Uterus (tissue), 4 donors: ENCODE data around the gene MAPKAPK3. TPM values are rescaled to one million over a fixed set of nuclear protein-coding genes. Genes with fewer than 3 reads are reported as not detected.

ENCODE experiments used
- DNase-seq, 2 donors: peaks; one replicate each; pipeline ENCODE4 v3.0.0-alpha.2; 2019 to 2020
- H3K27ac ChIP-seq, 2 donors: fragments of 200-600 bp; sonication (generic); 1 replicate in 1 of 2; 2 replicates in 1 of 2; pipeline ENCODE4 v1.5.1; 2016 to 2018
- H3K27me3 ChIP-seq, 2 donors: fragments of 200-600 bp; sonication (generic); one replicate each; pipeline ENCODE4 v1.5.1; 2018 to 2019; ENCODE audit warnings: control low read depth in 1 of 2
- H3K36me3 ChIP-seq, 2 donors: fragments of 200-600 bp; sonication (generic); one replicate each; pipeline ENCODE4 v1.5.1; 2019; ENCODE audit warnings: control low read depth in 1 of 2
- H3K4me1 ChIP-seq, 2 donors: fragments of 200-600 bp; sonication (generic); one replicate each; pipeline ENCODE4 v1.5.1; 2018 to 2019; ENCODE audit warnings: control low read depth in 1 of 2
- H3K4me3 ChIP-seq, 2 donors: fragments of 200-600 bp; sonication (generic); 1 replicate in 1 of 2; 2 replicates in 1 of 2; pipeline ENCODE4 v1.5.1; 2018 to 2019; ENCODE audit warnings: mild to moderate bottlenecking in 1 of 2
- H3K9me3 ChIP-seq, 2 donors: fragments of 200-600 bp; sonication (generic); one replicate each; pipeline ENCODE4 v1.5.1; 2019; ENCODE audit warnings: control low read depth in 1 of 2
- POLR2A ChIP-seq, 2 donors: fragments of 450-650 bp; IDR thresholded peaks; one replicate each; pipeline ENCODE4 v1.6.1; 2016; ENCODE audit warnings: antibody characterized with exemption in 2 of 2, mild to moderate bottlenecking in 1 of 2, moderate library complexity in 1 of 2
- intact Hi-C: fragments of 100-400 bp; cut with DNase I; formaldehyde crosslinking; loops from one replicate; pipeline ENCODE4 v1.15.1; 2023; ENCODE audit warnings: low total_unique reads
- total RNA-seq, 4 donors: library from RNA; depleted of rRNA in 3 of 4; stranded (reverse); fragments of >200 nt in 3 of 4; gene quantifications; one replicate each; pipeline versions ENCODE4 v1.1.0 to v1.2.4, GENCODE V29; 2014 to 2023
- TF ChIP-seq, protein P1 (sequence below), 4 experiments: fragments of 200-600 bp in 2 of 4; fragments of 450-650 bp in 2 of 4; sonication (generic) in 2 of 4; IDR thresholded peaks; one replicate each; pipeline ENCODE4 v1.5.1; 2016 to 2019; ENCODE audit warnings: antibody characterized with exemption in 4 of 4, mild to moderate bottlenecking in 2 of 4, moderate library complexity in 1 of 4
- donor health status: DM: yes; HTN: yes; CAD: no.

MAPKAPK3 gene
- total RNA-seq, 4 donors from 2014 or later = 22.0 to 39.1 (median 29.0) TPM

DNA sequence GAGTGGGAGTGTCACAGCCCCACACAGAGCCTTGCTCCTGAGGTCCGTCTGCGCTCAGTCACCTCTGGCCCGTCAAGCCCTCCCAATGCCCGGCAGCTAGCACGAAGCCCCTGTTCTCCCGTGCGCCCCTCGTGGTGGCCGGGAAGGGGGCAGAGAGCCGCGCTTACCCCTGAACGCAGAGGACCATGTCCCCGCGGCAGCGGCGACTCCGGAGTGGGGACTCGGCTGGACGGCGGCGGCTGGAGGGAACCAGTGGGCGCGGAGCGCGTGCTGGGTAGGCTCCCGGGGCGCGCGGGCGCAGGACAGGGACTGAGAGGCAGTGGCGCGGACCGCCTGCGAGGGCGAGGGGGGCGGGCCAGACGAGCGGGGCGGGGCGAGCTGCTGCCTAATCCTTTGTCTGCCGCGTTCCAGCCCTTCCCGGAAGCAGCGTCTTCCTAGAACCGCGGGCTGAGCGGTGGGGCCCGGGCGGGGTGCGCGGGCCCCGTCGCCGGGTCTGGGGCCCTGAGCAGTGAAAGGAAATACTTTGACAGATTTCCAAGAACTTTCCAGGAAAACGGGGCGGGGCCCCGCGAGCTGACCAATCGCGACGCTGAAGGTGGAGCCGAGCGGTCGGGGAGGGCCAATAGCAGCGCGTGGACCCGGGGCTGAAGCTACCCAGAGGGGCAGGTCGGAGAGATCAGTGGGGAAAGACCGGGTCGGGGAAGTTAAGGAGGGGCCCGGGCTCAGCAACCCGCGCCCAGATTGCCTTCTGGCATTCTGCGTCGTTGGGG, 5.3 kb upstream of the MAPKAPK3 start, which contains the start of gene CISH:
CISH (minus strand) TSS at position 311 of the 770 bp plus-strand sequence; CDS start at position 187, 124 bp downstream.
- intact Hi-C loops = no loop called here
- Histone ChIP-seq H3K4me1 (peaks cover 0 to 14% of the 10 kb centered on the region in 2 donors), H3K9me3 (no peaks in the 10 kb centered on the region), H3K4me3 (peak within 1 kb of the TSS; percentile 68 to 71), H3K36me3 (no peaks in the 10 kb centered on the region), H3K27ac (peak within 1 kb of the TSS; percentile 67 to 85), H3K27me3 (no peaks in the 10 kb centered on the region)
- peak; percentile 58 to 83 for TF ChIP-seq POLR2A (IDR thresholded peaks at IDR 0.05)
- TF ChIP-seq, protein P1, sequence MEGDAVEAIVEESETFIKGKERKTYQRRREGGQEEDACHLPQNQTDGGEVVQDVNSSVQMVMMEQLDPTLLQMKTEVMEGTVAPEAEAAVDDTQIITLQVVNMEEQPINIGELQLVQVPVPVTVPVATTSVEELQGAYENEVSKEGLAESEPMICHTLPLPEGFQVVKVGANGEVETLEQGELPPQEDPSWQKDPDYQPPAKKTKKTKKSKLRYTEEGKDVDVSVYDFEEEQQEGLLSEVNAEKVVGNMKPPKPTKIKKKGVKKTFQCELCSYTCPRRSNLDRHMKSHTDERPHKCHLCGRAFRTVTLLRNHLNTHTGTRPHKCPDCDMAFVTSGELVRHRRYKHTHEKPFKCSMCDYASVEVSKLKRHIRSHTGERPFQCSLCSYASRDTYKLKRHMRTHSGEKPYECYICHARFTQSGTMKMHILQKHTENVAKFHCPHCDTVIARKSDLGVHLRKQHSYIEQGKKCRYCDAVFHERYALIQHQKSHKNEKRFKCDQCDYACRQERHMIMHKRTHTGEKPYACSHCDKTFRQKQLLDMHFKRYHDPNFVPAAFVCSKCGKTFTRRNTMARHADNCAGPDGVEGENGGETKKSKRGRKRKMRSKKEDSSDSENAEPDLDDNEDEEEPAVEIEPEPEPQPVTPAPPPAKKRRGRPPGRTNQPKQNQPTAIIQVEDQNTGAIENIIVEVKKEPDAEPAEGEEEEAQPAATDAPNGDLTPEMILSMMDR (IDR thresholded peaks at IDR 0.05) = peak in 3 of 4 experiments; percentile 8 to 54 (median 35)
- peak; percentile 93 to 97 for DNase-seq

GRCh38 chr3:50612234-50612882, 4.6 kb upstream of the MAPKAPK3 start:
- no peak for DNase-seq
- Histone ChIP-seq H3K9me3 (no peaks in the 10 kb centered on the region), H3K4me1 (peaks cover 0 to 14% of the 10 kb centered on the region in 2 donors), H3K27ac (peak overlapping the region; percentile 67 to 85), H3K27me3 (no peaks in the 10 kb centered on the region), H3K4me3 (peak overlapping the region; percentile 68 to 71), H3K36me3 (no peaks in the 10 kb centered on the region)
- TF ChIP-seq, protein P1 (IDR thresholded peaks at IDR 0.05) = no peak
- TF ChIP-seq POLR2A (IDR thresholded peaks at IDR 0.05) = no peak
- intact Hi-C loops = no loop called here

DNA sequence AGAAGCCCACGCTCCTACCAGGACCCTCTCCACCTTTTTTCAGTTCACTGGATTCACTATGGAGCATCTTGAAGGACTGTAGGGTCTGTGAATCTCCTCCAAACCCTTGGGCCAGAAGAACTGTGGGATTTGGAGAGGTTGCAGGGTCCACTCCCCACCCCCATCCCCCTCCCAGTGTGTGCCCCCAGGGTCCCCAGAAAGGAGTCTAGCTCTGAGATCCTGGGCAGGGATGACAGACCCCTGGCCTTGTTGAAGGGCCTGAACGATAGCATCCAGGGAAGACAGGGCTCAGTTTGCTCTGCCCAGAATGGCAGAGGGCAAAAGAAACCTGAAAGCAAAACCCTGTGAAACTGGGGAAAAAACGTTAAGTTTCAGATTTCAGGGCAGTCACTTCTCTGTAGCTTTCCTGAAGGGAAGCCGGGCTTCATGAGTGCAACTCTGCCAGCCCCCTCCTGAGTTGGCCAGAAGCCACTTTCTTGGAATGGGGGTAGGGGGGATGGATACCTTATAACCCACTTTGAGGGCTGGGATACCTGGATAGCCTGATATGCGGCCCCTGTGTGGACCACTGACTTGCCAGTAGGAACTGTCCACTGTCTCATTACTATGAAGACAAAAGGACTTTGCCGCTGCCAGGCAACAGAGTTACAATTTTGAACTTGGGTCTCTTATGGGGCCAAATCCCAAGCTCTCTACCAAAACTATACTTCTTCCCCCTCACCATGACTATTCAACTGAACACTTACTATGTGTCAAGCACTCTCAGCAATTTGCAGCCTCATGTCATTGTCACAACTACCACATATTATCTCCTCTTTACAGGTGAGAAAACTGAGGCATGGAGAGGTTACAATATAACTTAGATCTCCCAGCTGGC, 3.7 kb upstream of the MAPKAPK3 start:
- TF ChIP-seq, protein P1 (IDR thresholded peaks at IDR 0.05) = no peak
- no peak for TF ChIP-seq POLR2A (IDR thresholded peaks at IDR 0.05)
- Histone ChIP-seq H3K36me3 (no peaks in the 10 kb centered on the region), H3K4me1 (peaks cover 0 to 16% of the 10 kb centered on the region in 2 donors), H3K9me3 (no peaks in the 10 kb centered on the region), H3K4me3 (no peak overlapping the region), H3K27ac (peak overlapping the region in 1 of 2 donors; percentile 85), H3K27me3 (no peaks in the 10 kb centered on the region)
- DNase-seq = no peak
- intact Hi-C loops = no loop called here

GRCh38 chr3:50615190-50615589, 1.8 kb upstream of the MAPKAPK3 start:
- H3K36me3 ChIP-seq = no peaks in the 10 kb centered on the region
- intact Hi-C loops = loop anchor here (2.0 kb wide), 1 partner anchor 42 kb away; no protein-coding TSS in a partner anchor
- no peaks in the 10 kb centered on the region for H3K27me3 ChIP-seq
- H3K4me1 ChIP-seq = peaks cover 0 to 15% of the 10 kb centered on the region in 2 donors
- H3K27ac ChIP-seq = no peak overlapping the region
- H3K9me3 ChIP-seq = no peaks in the 10 kb centered on the region
- no peak for DNase-seq
- no peak for TF ChIP-seq POLR2A (IDR thresholded peaks at IDR 0.05)
- TF ChIP-seq, protein P1 (IDR thresholded peaks at IDR 0.05) = no peak
- no peak overlapping the region for H3K4me3 ChIP-seq
